Measurements from ENCODE around the gene LYZL1. TPM values are rescaled to one million over a fixed set of nuclear protein-coding genes. Genes with fewer than 3 reads are reported as not detected.

Gene LYZL1
- total RNA-seq, 5 donors from 2014 or later (not counting 1 experiment from before 2014, with no cell fraction given) = not detected

DNA sequence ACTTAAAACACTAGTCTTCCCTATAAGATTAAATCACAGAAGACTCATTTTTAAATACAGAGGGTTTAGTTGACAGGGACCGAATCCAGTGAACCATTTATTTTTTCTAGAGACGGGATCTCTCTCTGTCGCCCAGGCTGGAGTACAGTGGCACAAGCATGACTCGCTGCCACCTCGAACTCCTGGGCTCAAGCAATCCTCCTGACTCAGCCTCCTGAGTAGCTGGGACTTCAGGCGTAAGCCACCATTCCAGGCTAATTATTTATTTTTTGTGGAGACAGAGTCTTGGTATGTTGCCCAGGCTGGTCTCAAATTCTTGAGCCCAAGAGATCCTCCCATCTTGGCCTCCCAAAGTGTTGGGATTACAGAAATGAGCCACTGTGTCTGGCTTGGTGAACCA lies 20.9 kb upstream of the LYZL1 start:
- peaks cover 0 to 4% (median 2%) of the 10 kb centered on the region in 3 donors for H3K9me3 Mint-ChIP-seq
- Histone ChIP-seq H3K4me1 (ENCODE audit: control insufficient read depth in 1 of 2, extremely low read depth in 1 of 2, insufficient read depth in 2 of 2, low read length in 2 of 2) (no peaks in the 10 kb centered on the region), H3K27me3 (replicated peaks in 1 of 2; ENCODE audit: control insufficient read depth in 2 of 2, extremely low read depth in 1 of 2, insufficient read depth in 2 of 2, low read length in 1 of 2) (peaks cover 0 to 7% of the 10 kb centered on the region in 2 experiments), H3K27ac (ENCODE audit: low read length) (no peak overlapping the region), H3K36me3 (ENCODE audit: control insufficient read depth in 2 of 2, extremely low read depth in 1 of 2, insufficient read depth in 1 of 2, low read length in 1 of 2) (no peaks in the 10 kb centered on the region), H3K4me3 (ENCODE audit: control insufficient read depth in 1 of 2, extremely low read depth in 1 of 2, low read length in 1 of 2) (no peak overlapping the region), H3K9me3 (no peaks in the 10 kb centered on the region)
- WGBS (ENCODE audit: insufficient coverage) = 90% methylated on average over 5 of the region's 6 CpGs
- no peak for ATAC-seq (replicated peaks in 1 of 4)
- no peaks in the 10 kb centered on the region for H3K36me3 Mint-ChIP-seq
- no peak overlapping the region for H3K4me3 Mint-ChIP-seq
- no peaks in the 10 kb centered on the region for H3K4me1 Mint-ChIP-seq
- POLR2A ChIA-PET = no interaction called here
- CTCF ChIA-PET = no interaction called here
- H3K27ac Mint-ChIP-seq = no peak overlapping the region
- H3K27me3 Mint-ChIP-seq = peaks cover 0 to 13% of the 10 kb centered on the region in 2 donors
- DNase-seq = no peak

DNA sequence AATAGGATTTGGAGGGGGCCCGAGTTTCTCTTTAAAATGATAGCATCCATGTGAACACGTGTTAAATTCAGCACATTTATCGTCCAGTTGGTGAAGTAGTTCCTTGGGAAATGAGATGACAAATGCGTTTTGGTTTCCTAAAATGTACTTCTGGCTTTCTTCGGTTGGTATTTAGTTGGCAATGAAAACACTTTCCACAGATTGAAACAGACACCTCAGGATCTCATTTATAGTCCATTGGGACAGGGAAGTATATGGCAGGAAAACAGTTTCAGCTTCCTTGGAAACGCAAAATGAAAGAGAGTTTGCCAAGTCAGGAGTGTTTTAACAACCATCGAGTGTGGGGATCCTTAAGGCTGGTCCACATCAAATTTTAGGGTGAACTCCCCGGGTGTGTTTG lies 19.4 kb upstream of the LYZL1 start:
- H3K27me3 Mint-ChIP-seq = peaks cover 3 to 10% of the 10 kb centered on the region in 2 donors
- Histone ChIP-seq H3K4me3 (ENCODE audit: control insufficient read depth in 1 of 2, extremely low read depth in 1 of 2, low read length in 1 of 2) (no peak overlapping the region), H3K27me3 (replicated peaks in 1 of 2; ENCODE audit: control insufficient read depth in 2 of 2, extremely low read depth in 1 of 2, insufficient read depth in 2 of 2, low read length in 1 of 2) (peaks cover 0 to 2% of the 10 kb centered on the region in 2 experiments), H3K27ac (ENCODE audit: low read length) (no peak overlapping the region), H3K4me1 (ENCODE audit: control insufficient read depth in 1 of 2, extremely low read depth in 1 of 2, insufficient read depth in 2 of 2, low read length in 2 of 2) (no peaks in the 10 kb centered on the region), H3K9me3 (no peaks in the 10 kb centered on the region), H3K36me3 (ENCODE audit: control insufficient read depth in 2 of 2, extremely low read depth in 1 of 2, insufficient read depth in 1 of 2, low read length in 1 of 2) (no peaks in the 10 kb centered on the region)
- H3K9me3 Mint-ChIP-seq = no peaks in the 10 kb centered on the region
- DNase-seq = no peak
- ATAC-seq (replicated peaks in 1 of 4) = no peak
- no peak overlapping the region for H3K4me3 Mint-ChIP-seq
- no peak overlapping the region for H3K27ac Mint-ChIP-seq
- no peaks in the 10 kb centered on the region for H3K4me1 Mint-ChIP-seq
- no peaks in the 10 kb centered on the region for H3K36me3 Mint-ChIP-seq
- WGBS (ENCODE audit: insufficient coverage) = 66% methylated on average over 5 of the region's 8 CpGs
- ChIA-PET CTCF (no interaction called here), POLR2A (no interaction called here)

DNA sequence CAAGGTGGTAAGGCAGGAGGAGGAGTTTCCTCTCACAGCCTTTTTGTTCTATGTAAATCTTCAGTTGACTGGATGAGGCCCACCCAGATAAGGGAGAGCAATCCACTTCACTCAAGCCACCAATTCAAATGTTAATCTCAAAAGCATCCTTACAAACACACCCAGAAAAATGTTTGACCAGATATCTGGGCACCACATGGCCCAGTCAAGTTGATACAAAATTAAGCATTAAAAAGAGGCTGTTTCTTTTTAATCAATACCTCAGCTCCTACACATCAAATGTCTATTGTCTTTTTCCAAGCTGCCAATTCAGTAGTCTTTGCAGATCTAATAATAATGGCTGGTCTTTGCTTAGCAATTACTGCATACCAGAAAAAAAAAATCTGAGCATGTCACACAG lies 18.0 kb upstream of the LYZL1 start:
- ATAC-seq (replicated peaks in 1 of 4) (no peak), DNase-seq (no peak)
- no peaks in the 10 kb centered on the region for H3K9me3 ChIP-seq
- ChIA-PET CTCF (no interaction called here), POLR2A (no interaction called here)
- H3K36me3 Mint-ChIP-seq = no peaks in the 10 kb centered on the region
- peaks cover 0 to 2% of the 10 kb centered on the region in 2 experiments for H3K27me3 ChIP-seq (replicated peaks in 1 of 2; ENCODE audit: control insufficient read depth in 2 of 2, extremely low read depth in 1 of 2, insufficient read depth in 2 of 2, low read length in 1 of 2)
- no peak overlapping the region for H3K4me3 Mint-ChIP-seq
- H3K4me1 Mint-ChIP-seq = no peaks in the 10 kb centered on the region
- no peak overlapping the region for H3K27ac ChIP-seq (ENCODE audit: low read length)
- no peak overlapping the region for H3K4me3 ChIP-seq (ENCODE audit: control insufficient read depth in 1 of 2, extremely low read depth in 1 of 2, low read length in 1 of 2)
- no peaks in the 10 kb centered on the region for H3K4me1 ChIP-seq (ENCODE audit: control insufficient read depth in 1 of 2, extremely low read depth in 1 of 2, insufficient read depth in 2 of 2, low read length in 2 of 2)
- no peaks in the 10 kb centered on the region for H3K36me3 ChIP-seq (ENCODE audit: control insufficient read depth in 2 of 2, extremely low read depth in 1 of 2, insufficient read depth in 1 of 2, low read length in 1 of 2)
- H3K27ac Mint-ChIP-seq = no peak overlapping the region
- peaks cover 3 to 7% of the 10 kb centered on the region in 2 donors for H3K27me3 Mint-ChIP-seq
- no peaks in the 10 kb centered on the region for H3K9me3 Mint-ChIP-seq

DNA sequence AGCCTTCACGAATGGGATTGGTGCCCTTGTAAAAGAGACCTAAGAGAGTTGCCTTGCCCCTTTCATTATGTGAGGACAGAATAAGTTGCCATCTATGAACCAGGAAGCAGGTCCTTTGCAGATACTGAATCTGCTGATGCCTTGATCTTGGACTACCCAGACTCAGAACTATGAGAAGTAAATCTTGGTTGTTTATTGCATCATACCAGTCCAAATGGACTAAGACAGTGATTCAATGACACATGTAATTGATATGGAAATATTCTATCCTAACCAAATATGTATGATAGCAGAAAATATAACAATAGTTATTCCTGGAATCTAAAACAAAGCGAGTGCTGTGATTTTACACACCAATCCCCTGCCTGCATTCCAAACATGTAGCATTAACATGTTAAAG lies 17.0 kb upstream of the LYZL1 start:
- Histone ChIP-seq H3K4me3 (ENCODE audit: control insufficient read depth in 1 of 2, extremely low read depth in 1 of 2, low read length in 1 of 2) (no peak overlapping the region), H3K27ac (ENCODE audit: low read length) (no peak overlapping the region), H3K9me3 (no peaks in the 10 kb centered on the region), H3K36me3 (ENCODE audit: control insufficient read depth in 2 of 2, extremely low read depth in 1 of 2, insufficient read depth in 1 of 2, low read length in 1 of 2) (no peaks in the 10 kb centered on the region), H3K4me1 (ENCODE audit: control insufficient read depth in 1 of 2, extremely low read depth in 1 of 2, insufficient read depth in 2 of 2, low read length in 2 of 2) (no peaks in the 10 kb centered on the region), H3K27me3 (replicated peaks in 1 of 2; ENCODE audit: control insufficient read depth in 2 of 2, extremely low read depth in 1 of 2, insufficient read depth in 2 of 2, low read length in 1 of 2) (peaks cover 0 to 2% of the 10 kb centered on the region in 2 experiments)
- Mint-ChIP-seq H3K4me1 (no peaks in the 10 kb centered on the region), H3K36me3 (no peaks in the 10 kb centered on the region), H3K27me3 (peaks cover 3 to 7% of the 10 kb centered on the region in 2 donors), H3K4me3 (no peak overlapping the region), H3K27ac (no peak overlapping the region), H3K9me3 (no peaks in the 10 kb centered on the region)
- ATAC-seq (replicated peaks in 1 of 4) = no peak
- POLR2A ChIA-PET = no interaction called here
- DNase-seq = no peak
- WGBS (ENCODE audit: insufficient coverage) = 20% methylated on average over 1 of the region's 2 CpGs
- CTCF ChIA-PET = no interaction called here

DNA sequence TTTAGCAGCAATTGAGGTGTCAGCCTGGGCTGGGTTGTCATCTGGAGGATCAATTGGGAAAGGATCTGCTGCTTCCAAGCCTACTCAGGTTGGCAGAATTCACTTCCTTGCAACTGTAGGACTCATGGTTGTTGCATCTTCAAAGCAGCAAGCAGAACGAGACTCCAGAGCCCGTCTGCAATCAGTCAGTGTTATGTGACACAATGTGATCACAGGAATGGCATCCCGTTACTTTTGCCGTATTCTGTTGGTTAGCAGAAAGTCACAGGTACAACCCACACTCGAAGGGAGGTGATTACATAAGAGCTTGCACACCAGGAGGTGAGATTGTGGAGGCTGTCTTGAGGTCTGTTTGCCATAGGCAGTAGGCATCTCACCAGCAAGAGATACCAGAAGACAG lies 15.4 kb upstream of the LYZL1 start:
- Mint-ChIP-seq H3K9me3 (no peaks in the 10 kb centered on the region), H3K4me1 (no peaks in the 10 kb centered on the region), H3K4me3 (no peak overlapping the region), H3K27ac (no peak overlapping the region), H3K27me3 (peaks cover 3 to 7% of the 10 kb centered on the region in 2 donors), H3K36me3 (no peaks in the 10 kb centered on the region)
- Histone ChIP-seq H3K36me3 (ENCODE audit: control insufficient read depth in 2 of 2, extremely low read depth in 1 of 2, insufficient read depth in 1 of 2, low read length in 1 of 2) (no peaks in the 10 kb centered on the region), H3K27me3 (replicated peaks in 1 of 2; ENCODE audit: control insufficient read depth in 2 of 2, extremely low read depth in 1 of 2, insufficient read depth in 2 of 2, low read length in 1 of 2) (peaks cover 0 to 2% of the 10 kb centered on the region in 2 experiments), H3K4me3 (ENCODE audit: control insufficient read depth in 1 of 2, extremely low read depth in 1 of 2, low read length in 1 of 2) (no peak overlapping the region), H3K9me3 (no peaks in the 10 kb centered on the region), H3K4me1 (ENCODE audit: control insufficient read depth in 1 of 2, extremely low read depth in 1 of 2, insufficient read depth in 2 of 2, low read length in 2 of 2) (no peaks in the 10 kb centered on the region), H3K27ac (ENCODE audit: low read length) (no peak overlapping the region)
- POLR2A ChIA-PET = no interaction called here
- CTCF ChIA-PET = no interaction called here
- ATAC-seq (replicated peaks in 1 of 4) (no peak), DNase-seq (no peak)
- WGBS (ENCODE audit: insufficient coverage) = 57% methylated on average over 5 of the region's 5 CpGs

DNA sequence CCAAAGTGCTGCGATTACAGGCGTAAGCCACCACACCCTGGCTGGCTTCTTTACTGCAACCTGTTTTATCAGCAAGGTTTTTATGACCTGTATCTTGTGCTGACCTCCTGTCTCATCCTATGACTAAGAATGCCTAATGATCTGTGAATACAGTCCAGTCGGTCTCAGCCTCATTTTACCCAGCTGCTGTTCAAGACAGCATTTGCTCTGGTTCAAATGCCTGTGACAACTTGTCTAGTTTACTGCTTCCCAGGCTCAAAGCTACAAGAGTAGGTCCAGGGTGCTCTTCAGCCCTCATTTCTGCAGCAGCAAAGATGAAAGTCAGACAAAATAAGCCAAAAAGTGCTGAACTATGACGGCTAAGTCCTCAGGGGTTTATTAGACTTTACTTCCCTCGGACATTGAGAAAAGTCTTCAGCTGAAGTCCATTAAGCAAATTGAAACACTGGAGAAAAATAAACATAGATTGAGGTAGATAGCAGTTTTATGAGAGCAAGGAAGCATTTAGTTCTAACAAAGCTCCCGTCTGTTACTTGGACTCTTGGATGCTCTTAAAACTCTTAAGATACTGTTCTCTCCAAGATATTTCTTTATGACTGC lies 12.5 kb upstream of the LYZL1 start:
- Mint-ChIP-seq H3K4me1 (no peaks in the 10 kb centered on the region), H3K4me3 (no peak overlapping the region), H3K36me3 (no peaks in the 10 kb centered on the region), H3K27ac (no peak overlapping the region), H3K27me3 (peaks cover 3% of the 10 kb centered on the region in 2 donors), H3K9me3 (no peaks in the 10 kb centered on the region)
- H3K36me3 ChIP-seq (ENCODE audit: control insufficient read depth in 2 of 2, extremely low read depth in 1 of 2, insufficient read depth in 1 of 2, low read length in 1 of 2) = no peaks in the 10 kb centered on the region
- 93% methylated on average over 3 of the region's 6 CpGs for WGBS (ENCODE audit: insufficient coverage)
- peaks cover 0 to 2% of the 10 kb centered on the region in 2 experiments for H3K27me3 ChIP-seq (replicated peaks in 1 of 2; ENCODE audit: control insufficient read depth in 2 of 2, extremely low read depth in 1 of 2, insufficient read depth in 2 of 2, low read length in 1 of 2)
- no peak overlapping the region for H3K27ac ChIP-seq (ENCODE audit: low read length)
- H3K4me1 ChIP-seq (ENCODE audit: control insufficient read depth in 1 of 2, extremely low read depth in 1 of 2, insufficient read depth in 2 of 2, low read length in 2 of 2) = no peaks in the 10 kb centered on the region
- no peaks in the 10 kb centered on the region for H3K9me3 ChIP-seq
- no peak overlapping the region for H3K4me3 ChIP-seq (ENCODE audit: control insufficient read depth in 1 of 2, extremely low read depth in 1 of 2, low read length in 1 of 2)
- ChIA-PET CTCF (no interaction called here), POLR2A (no interaction called here)
- DNase-seq (no peak), ATAC-seq (replicated peaks in 1 of 4) (no peak)

DNA sequence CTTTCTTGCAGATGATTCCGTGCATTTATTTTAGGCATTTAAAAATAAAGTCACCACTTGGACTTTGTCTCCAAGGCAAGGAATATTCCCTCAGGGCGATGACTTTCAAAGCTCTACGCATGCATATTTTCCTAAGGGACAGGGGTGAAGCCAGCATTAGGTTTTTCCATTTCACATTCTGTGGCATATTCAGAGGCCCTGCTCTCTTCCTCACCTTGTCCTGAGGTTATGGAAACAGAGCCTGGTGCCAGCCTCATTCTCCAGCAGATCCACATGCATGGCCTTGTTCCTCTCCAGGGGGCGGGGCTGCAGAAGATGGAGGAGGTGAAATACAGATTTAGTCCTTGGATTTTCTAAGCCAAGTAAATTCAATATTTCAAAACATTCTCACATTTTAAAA lies 11.6 kb upstream of the LYZL1 start:
- no peak for DNase-seq
- no peak overlapping the region for H3K4me3 Mint-ChIP-seq
- peaks cover 3% of the 10 kb centered on the region in 2 donors for H3K27me3 Mint-ChIP-seq
- no peaks in the 10 kb centered on the region for H3K9me3 Mint-ChIP-seq
- WGBS (ENCODE audit: insufficient coverage) = 93% methylated on average over 3 of the region's 4 CpGs
- CTCF ChIA-PET = no interaction called here
- no peaks in the 10 kb centered on the region for H3K36me3 Mint-ChIP-seq
- no peak overlapping the region for H3K27ac ChIP-seq (ENCODE audit: low read length)
- no peak for ATAC-seq (replicated peaks in 1 of 4)
- H3K9me3 ChIP-seq = no peaks in the 10 kb centered on the region
- H3K4me1 ChIP-seq (ENCODE audit: control insufficient read depth in 1 of 2, extremely low read depth in 1 of 2, insufficient read depth in 2 of 2, low read length in 2 of 2) = no peaks in the 10 kb centered on the region
- no peak overlapping the region for H3K4me3 ChIP-seq (ENCODE audit: control insufficient read depth in 1 of 2, extremely low read depth in 1 of 2, low read length in 1 of 2)
- no peaks in the 10 kb centered on the region for H3K4me1 Mint-ChIP-seq
- peaks cover 0 to 2% of the 10 kb centered on the region in 2 experiments for H3K27me3 ChIP-seq (replicated peaks in 1 of 2; ENCODE audit: control insufficient read depth in 2 of 2, extremely low read depth in 1 of 2, insufficient read depth in 2 of 2, low read length in 1 of 2)
- H3K27ac Mint-ChIP-seq = no peak overlapping the region
- H3K36me3 ChIP-seq (ENCODE audit: control insufficient read depth in 2 of 2, extremely low read depth in 1 of 2, insufficient read depth in 1 of 2, low read length in 1 of 2) = no peaks in the 10 kb centered on the region
- POLR2A ChIA-PET = no interaction called here
